Suprapubic skin (tissue), 4 donors: Measurements from ENCODE around the gene CHKB. TPM values are rescaled to one million over a fixed set of nuclear protein-coding genes. Genes with fewer than 3 reads are reported as not detected.

Experiments used
- DNase-seq, 2 donors: peaks; one replicate each; pipeline ENCODE4 v3.0.0-alpha.2; 2019; ENCODE audit warnings: low spot score in 2 of 2
- H3K27ac ChIP-seq: fragments of 200-600 bp; sonication (generic); one replicate; pipeline ENCODE4 v1.5.1; 2019
- H3K27me3 ChIP-seq: fragments of 200-600 bp; sonication (generic); one replicate; pipeline ENCODE4 v1.5.1; 2019
- H3K36me3 ChIP-seq: fragments of 200-600 bp; sonication (generic); one replicate; pipeline ENCODE4 v1.5.1; 2019
- H3K4me1 ChIP-seq: fragments of 200-600 bp; sonication (generic); one replicate; pipeline ENCODE4 v1.5.1; 2019
- H3K4me3 ChIP-seq: fragments of 200-600 bp; sonication (generic); one replicate; pipeline ENCODE4 v1.5.1; 2019; ENCODE audit warnings: mild to moderate bottlenecking
- H3K9me3 ChIP-seq: fragments of 200-600 bp; sonication (generic); one replicate; pipeline ENCODE4 v1.5.1; 2019
- EP300 ChIP-seq: sonication (generic); formaldehyde crosslinking; IDR thresholded peaks from one replicate; pipeline ENCODE4 v1.6.1; 2017; ENCODE audit warnings: antibody characterized with exemption
- POLR2A ChIP-seq, 2 donors: fragments of 450-650 bp; IDR thresholded peaks; one replicate each; pipeline ENCODE4 v1.6.1; 2017; ENCODE audit warnings: antibody characterized with exemption in 2 of 2, mild to moderate bottlenecking in 2 of 2, moderate library complexity in 2 of 2
- POLR2AphosphoS5 ChIP-seq, 3 donors: sonication (generic); formaldehyde crosslinking; IDR thresholded peaks; one replicate each; pipeline ENCODE4 v1.6.1; 2017; ENCODE audit warnings: antibody characterized with exemption in 3 of 3
- WGBS: methylation state at CpG from one replicate; pipeline ENCODE4 v1.1.5; 2018; 5-methylcytosine and 5-hydroxymethylcytosine counted together
- total RNA-seq, 4 donors: library from RNA; depleted of rRNA; stranded (reverse); fragments of >200 nt; gene quantifications; one replicate each; pipeline ENCODE4 v1.1.0, GENCODE V29; 2016
- TF ChIP-seq, protein P1 (sequence below), 2 donors: fragments of 200-600 bp in 1 of 2; fragments of 450-650 bp in 1 of 2; sonication (generic) in 1 of 2; IDR thresholded peaks; one replicate each; pipeline ENCODE4 v1.5.1; 2016 to 2019; ENCODE audit warnings: antibody characterized with exemption in 2 of 2, mild to moderate bottlenecking in 1 of 2, moderate library complexity in 1 of 2

The CHKB gene
- total RNA-seq, 4 donors from 2014 or later, result 43.0 to 86.5 (median 73.0) TPM

DNA sequence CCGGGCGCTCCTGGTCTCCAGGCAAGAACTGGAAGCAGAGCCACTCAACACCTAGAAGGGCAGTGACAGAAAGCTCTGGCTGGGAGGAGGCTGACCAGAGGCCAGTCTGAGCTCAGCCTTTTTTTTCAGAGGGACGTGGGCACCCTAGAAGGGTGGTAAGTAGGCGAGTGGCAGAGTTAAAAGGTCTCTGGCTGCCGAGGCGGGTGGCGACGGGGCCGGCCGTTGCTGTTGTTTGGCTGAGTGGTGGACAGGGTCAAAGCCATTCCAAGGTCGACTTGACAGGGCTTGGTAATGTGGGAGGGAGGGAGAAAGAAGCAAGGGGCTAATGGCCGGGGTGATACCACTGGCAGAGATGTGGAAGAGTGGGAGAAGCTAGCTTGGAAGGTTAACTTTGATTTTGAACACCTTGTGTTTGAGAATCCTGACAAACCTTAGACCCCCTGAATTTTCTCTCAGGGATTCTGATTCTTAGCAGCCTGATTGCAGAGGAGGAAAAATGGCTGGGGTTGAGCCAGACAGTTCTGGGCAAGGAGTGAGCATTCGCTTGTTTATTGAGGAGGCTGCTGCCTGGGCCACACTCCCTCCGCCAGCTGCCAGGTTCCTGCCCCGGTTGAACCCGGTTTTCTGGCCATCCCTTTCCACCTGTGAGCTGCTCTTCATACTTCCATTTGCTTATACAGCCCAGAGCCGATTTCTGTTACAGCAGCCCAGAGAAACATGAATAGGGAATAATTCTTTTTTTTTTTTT lies 19.1 kb downstream of the CHKB start:
- TF ChIP-seq, protein P1, sequence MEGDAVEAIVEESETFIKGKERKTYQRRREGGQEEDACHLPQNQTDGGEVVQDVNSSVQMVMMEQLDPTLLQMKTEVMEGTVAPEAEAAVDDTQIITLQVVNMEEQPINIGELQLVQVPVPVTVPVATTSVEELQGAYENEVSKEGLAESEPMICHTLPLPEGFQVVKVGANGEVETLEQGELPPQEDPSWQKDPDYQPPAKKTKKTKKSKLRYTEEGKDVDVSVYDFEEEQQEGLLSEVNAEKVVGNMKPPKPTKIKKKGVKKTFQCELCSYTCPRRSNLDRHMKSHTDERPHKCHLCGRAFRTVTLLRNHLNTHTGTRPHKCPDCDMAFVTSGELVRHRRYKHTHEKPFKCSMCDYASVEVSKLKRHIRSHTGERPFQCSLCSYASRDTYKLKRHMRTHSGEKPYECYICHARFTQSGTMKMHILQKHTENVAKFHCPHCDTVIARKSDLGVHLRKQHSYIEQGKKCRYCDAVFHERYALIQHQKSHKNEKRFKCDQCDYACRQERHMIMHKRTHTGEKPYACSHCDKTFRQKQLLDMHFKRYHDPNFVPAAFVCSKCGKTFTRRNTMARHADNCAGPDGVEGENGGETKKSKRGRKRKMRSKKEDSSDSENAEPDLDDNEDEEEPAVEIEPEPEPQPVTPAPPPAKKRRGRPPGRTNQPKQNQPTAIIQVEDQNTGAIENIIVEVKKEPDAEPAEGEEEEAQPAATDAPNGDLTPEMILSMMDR (IDR thresholded peaks at IDR 0.05), result no peak
- TF ChIP-seq POLR2A (IDR thresholded peaks at IDR 0.05) (no peak), EP300 (no peak), POLR2AphosphoS5 (IDR thresholded peaks at IDR 0.05) (no peak)
- Histone ChIP-seq H3K4me3 (peak overlapping the region; percentile 67), H3K4me1 (peaks cover 16% of the 10 kb centered on the region), H3K27me3 (no peaks in the 10 kb centered on the region), H3K36me3 (no peaks in the 10 kb centered on the region), H3K27ac (peak overlapping the region; percentile 69), H3K9me3 (no peaks in the 10 kb centered on the region)
- WGBS, result 23% methylated on average over 15 of the region's 17 CpGs
- no peak for DNase-seq

DNA sequence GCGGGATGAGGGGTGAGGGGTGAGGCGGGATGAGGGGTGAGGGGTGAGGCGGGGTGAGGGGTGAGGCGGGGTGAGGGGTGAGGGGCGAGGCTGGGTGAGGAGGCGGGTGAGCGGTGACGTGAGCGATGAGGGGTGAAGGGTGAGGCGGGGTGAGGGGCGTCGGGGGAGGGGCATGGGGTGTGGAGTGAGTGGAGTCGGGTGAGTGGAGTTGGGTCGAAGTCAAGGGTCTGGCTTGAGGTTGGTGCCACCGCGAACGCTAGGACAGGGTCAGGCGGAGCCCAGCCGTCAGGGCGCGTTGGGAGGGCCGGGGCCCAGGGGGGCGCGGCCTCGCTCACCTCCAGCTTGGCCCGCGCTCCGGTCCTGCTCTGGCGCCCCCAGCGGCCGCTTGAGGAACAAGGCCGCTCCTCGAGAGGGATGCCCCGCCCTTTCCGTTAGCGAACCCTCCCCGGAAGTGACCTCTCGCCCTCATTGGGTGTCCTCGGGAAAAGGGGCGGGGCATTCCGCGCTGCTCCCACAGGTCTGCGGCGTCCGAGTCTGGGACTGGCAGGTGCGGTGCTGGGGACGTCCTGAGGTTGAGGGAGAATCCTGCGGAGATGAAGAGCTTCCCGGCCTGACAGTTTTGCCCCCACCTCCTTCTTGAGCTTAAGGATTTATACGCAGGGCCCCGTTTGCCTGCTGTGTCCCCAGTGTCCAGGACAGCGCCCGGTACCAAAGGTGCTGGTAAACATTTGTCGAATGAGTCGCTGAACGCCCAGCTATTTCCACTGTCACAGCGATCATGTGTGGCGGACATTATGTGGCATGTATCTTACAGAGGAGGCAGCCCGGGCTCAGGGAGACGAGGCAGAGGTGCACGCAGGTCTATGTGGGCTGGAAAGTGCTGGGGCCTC lies 19.9 kb downstream of the CHKB start, which contains the start of gene SYCE3:
SYCE3 (minus strand) TSS at position 397 of the 890 bp plus-strand sequence. CDS start 6,514 bp downstream, outside the sequence.
- Histone ChIP-seq H3K9me3 (no peaks in the 10 kb centered on the region), H3K4me1 (peaks cover 16% of the 10 kb centered on the region), H3K4me3 (peak within 1 kb of the TSS; percentile 67), H3K36me3 (no peaks in the 10 kb centered on the region), H3K27me3 (no peaks in the 10 kb centered on the region), H3K27ac (peak within 1 kb of the TSS; percentile 69)
- peak; percentile 98 to 99 for DNase-seq
- TF ChIP-seq, protein P1 (IDR thresholded peaks at IDR 0.05), result peak; percentile 78 to 99
- TF ChIP-seq POLR2AphosphoS5 (IDR thresholded peaks at IDR 0.05), result peak in 2 of 3 donors; percentile 31 to 60
- peak in 1 of 2 donors; percentile 29 for TF ChIP-seq POLR2A (IDR thresholded peaks at IDR 0.05)
- TF ChIP-seq EP300, result no peak
- WGBS, result 14% methylated on average over 22 of the region's 61 CpGs

DNA sequence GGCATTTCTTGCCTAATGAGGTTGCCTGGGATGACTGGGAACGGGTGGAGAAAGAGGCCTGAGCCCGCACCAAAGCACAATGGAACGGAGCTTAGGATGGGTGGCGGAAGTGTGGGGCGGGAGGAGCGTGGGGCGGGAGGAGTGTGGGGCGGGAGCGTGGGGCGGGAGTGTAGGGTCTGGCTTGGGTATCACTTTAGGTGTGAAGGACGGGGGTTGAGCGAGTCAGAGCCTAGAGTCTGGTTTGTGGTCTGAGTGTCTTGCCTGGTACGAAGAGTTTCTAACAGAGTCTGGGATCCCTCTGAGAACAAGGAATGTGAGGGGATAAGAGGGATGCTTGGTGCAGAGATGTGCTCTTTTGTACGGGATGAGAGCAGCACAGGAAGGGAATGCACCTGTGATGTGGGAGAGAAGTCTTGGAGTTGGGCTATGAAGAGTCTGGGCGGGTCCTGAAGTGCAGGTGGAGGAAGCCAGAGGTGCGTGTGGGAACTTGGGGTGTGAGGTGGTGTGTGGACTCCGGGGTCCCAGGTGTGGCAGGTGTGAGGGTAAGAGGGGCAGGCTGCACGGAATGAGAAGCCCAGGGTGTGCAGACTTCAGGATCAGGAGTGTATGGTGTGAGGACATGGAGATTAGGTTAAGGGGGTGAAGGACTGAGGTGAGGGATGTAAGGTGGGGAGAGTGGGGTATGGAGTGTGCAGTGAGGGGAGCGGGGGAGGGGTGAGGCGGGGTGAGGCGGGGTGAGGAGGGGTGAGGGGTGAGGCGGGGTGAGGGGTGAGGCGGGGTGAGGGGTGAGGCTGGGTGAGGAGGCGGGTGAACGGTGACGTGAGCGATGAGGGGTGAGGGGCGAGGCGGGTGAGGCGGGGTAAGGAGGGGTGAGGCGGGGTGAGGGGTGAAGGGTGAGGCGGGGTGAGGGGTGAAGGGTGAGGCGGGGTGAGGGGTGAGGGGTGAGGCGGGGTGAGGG lies 21.0 kb downstream of the CHKB start:
- no peaks in the 10 kb centered on the region for H3K36me3 ChIP-seq
- peak in 1 of 2 donors; percentile 72 for DNase-seq
- H3K4me3 ChIP-seq, result no peak overlapping the region
- H3K9me3 ChIP-seq, result no peaks in the 10 kb centered on the region
- no peak overlapping the region for H3K27ac ChIP-seq
- H3K4me1 ChIP-seq, result peaks cover 16% of the 10 kb centered on the region
- TF ChIP-seq EP300 (no peak), POLR2AphosphoS5 (IDR thresholded peaks at IDR 0.05) (no peak), POLR2A (IDR thresholded peaks at IDR 0.05) (no peak)
- TF ChIP-seq, protein P1 (IDR thresholded peaks at IDR 0.05), result no peak
- 76% methylated on average over 28 of the region's 34 CpGs for WGBS
- H3K27me3 ChIP-seq, result no peaks in the 10 kb centered on the region

DNA sequence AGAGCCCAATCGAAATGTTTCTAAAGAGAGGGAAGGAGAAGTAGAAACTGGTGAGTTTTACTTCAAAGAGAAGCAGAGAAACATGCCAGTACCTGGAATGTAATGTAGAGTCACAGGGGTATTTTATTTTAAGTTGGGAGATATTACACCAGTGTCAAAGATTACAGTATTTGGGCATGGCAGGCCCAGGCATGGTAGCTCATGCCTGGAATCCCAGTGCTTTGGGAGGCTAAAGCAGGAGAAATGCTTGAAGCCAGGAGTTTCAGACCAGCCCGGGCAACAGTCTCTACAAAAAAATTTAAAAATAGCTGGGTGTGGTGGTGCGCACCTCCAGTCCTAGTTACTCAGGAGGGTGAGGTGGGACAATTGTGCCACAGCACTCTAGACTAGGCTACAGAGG lies 22.6 kb downstream of the CHKB start:
- TF ChIP-seq POLR2AphosphoS5 (IDR thresholded peaks at IDR 0.05) (no peak), EP300 (no peak), POLR2A (IDR thresholded peaks at IDR 0.05) (no peak)
- TF ChIP-seq, protein P1 (IDR thresholded peaks at IDR 0.05), result no peak
- no peaks in the 10 kb centered on the region for H3K27me3 ChIP-seq
- no peak overlapping the region for H3K4me3 ChIP-seq
- no peaks in the 10 kb centered on the region for H3K9me3 ChIP-seq
- H3K27ac ChIP-seq, result no peak overlapping the region
- no peaks in the 10 kb centered on the region for H3K36me3 ChIP-seq
- 55% methylated on average over 3 of the region's 3 CpGs for WGBS
- no peak for DNase-seq
- peaks cover 16% of the 10 kb centered on the region for H3K4me1 ChIP-seq
